Epithelial cell of esophagus (primary cell): ENCODE measurements around the gene KRT23.

ENCODE experiments used
- DNase-seq: peaks from one replicate; pipeline ENCODE4 v3.0.0; 2010; ENCODE audit warnings: low read depth
- H3K4me3 ChIP-seq: 2 replicates; pipeline ENCODE4 v1.5.1; 2011; ENCODE audit warnings: mild to moderate bottlenecking, low read length, control low read depth
- CTCF ChIP-seq: IDR thresholded peaks from 2 replicates; pipeline ENCODE4 v1.5.1; 2011; ENCODE audit warnings: low read depth, mild to moderate bottlenecking, low read length, control low read depth, inconsistent platforms; ENCODE audit not compliant: insufficient read depth; ENCODE audit errors: missing control alignments

The KRT23 gene

GRCh38 chr17:40951011-40951622, 13.7 kb upstream of the KRT23 start:
- no peak overlapping the region for H3K4me3 ChIP-seq
- no peak for TF ChIP-seq CTCF
- no peak for DNase-seq

GRCh38 chr17:40950176-40950575, 12.7 kb upstream of the KRT23 start:
- DNase-seq = no peak
- no peak for TF ChIP-seq CTCF
- no peak overlapping the region for H3K4me3 ChIP-seq

GRCh38 chr17:40949418-40949817, 12.0 kb upstream of the KRT23 start:
- no peak overlapping the region for H3K4me3 ChIP-seq
- DNase-seq = no peak
- no peak for TF ChIP-seq CTCF

GRCh38 chr17:40947929-40948328, 10.5 kb upstream of the KRT23 start:
- no peak overlapping the region for H3K4me3 ChIP-seq
- TF ChIP-seq CTCF = no peak
- no peak for DNase-seq

GRCh38 chr17:40945414-40945813, 8.0 kb upstream of the KRT23 start:
- no peak overlapping the region for H3K4me3 ChIP-seq
- TF ChIP-seq CTCF = no peak
- no peak for DNase-seq

GRCh38 chr17:40944531-40944930, 7.1 kb upstream of the KRT23 start:
- no peak for DNase-seq

More at GRCh38 chr17:40944531-40944930, 7.1 kb upstream of the KRT23 start:
- TF ChIP-seq CTCF = no peak
- no peak overlapping the region for H3K4me3 ChIP-seq
